Amniotic stem cell (primary cell): Measurements from ENCODE around the gene CHRNE.
"Not testable (repeated sequence)": the region's sequence is repeated elsewhere in the genome, so short reads cannot be mapped to it uniquely, and the experiment has no call there.

Experiments used
- DNase-seq: peaks from one replicate; lab custom pipeline; 2025; lab: John Stamatoyannopoulos, UW

The CHRNE gene

DNA sequence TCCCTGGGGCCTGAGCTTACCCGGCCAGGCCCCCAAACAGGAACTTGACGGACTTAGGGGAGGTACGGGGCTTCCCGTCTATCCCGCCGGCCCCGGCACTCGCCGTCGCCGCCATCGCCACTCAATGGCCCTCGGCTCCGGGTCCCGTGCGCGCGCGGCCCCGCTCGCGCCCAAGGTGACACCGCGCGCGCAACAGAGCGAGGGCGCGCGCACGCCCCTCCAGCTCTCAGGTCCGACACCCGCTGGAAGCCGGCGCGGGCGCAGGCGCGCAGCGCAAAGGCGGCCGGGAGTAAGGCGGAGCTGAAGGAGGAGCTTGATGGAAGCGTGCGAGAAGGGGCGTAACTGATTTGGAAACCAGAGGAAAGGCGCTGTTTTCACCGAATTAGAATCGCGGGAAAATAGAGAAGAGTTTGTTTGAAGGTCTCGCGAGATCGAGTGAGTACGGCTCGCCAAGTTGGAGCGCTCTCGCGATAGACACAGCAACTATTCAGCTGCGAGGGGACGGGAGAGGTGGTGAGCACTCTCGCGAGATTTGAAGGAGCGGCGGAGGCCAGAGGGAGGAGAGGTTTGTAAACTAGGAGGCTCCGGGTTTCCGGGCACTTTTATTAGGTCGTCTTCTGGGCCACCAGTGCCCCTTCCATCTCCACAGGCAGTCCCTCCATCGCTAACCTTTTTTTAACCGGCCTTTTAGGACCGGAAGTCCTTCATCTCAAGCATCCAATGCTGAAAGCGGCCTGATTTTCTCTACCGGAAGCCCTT, 37.1 kb upstream of the CHRNE start, which contains the start of the genes RNF167 and SLC25A11:
TSS of gene RNF167 (plus strand) at position 473 of the 759 bp plus-strand sequence. CDS start 642 bp downstream, outside the sequence.
TSS of gene SLC25A11 (minus strand) at position 251 of the 759 bp plus-strand sequence. CDS start at position 115, 136 bp downstream.
- DNase-seq: peak; percentile 98

DNA sequence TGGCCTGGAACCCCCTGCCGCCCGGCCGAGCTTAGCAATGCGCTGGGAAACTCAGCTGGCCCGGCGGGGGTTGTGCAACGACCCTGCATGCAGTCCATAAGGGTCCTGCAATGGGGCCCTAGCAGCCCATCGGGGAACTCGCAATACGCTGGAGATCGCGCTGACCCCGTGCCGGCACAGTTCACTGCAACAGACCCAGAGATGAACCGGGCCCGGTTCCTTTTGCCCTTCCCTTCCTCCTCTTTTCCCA, 36.6 kb upstream of the CHRNE start:
- no peak for DNase-seq

DNA sequence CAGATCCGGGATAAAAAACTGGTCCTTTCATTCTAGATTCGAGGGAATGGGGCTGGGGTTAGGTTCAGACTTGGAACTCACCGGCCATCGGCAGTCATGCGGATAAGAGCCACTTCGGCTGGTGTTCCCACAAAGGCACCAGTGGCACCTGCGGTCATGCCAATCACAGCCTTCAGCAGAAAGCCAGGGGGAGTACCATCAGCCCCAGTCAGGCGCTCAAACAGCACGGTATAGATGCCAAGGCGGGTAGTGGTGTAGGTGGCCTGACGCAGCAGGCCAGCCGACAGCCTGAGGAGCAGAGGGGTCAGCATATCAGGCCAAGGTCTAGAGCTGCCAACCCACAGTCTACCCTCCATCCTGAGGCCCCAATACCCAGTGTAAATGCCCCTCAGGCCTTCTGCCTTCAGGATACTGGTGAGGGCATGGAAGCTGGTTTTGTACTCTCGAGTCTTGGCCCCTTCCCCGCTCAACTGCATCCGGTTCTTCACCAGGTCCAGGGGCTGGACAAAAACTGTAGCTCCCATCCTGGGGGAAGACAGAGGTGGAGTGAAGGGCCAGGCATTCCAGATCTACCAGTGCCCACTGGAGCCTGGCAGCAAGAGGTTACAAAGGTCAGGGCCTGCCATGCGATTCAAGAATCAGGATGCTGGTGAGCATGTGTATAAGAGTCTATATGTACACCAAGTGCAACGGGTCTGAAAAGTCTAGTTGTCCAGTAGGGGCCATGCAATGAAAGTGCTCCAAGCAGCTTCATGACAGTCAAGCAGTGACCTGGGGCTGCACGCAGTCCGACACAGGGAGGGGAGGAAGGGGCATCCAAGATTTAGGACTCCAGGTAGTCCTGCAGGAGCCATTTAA, 36.0 kb upstream of the CHRNE start:
- no peak for DNase-seq

DNA sequence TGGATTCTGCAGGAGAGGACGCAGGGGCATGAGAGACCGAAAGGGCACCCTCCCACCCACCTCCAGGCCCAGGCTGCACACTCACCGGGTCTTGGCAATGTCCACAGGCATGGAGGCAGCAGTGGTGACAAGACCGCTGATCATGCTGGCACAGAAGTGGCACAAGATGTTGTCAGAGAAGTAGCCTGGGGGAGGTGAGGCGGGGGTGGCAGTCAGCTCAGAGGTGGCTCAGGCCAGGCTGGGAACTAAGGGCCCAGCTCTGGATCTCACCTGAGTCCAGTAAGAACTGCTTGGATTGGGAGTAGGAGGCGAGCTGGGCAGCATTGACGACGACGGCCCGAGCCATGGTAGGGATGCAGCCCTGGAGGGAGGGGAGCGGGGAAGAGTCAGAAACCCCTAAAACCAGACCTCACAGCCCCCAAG, 35.2 kb upstream of the CHRNE start:
- DNase-seq: no peak

DNA sequence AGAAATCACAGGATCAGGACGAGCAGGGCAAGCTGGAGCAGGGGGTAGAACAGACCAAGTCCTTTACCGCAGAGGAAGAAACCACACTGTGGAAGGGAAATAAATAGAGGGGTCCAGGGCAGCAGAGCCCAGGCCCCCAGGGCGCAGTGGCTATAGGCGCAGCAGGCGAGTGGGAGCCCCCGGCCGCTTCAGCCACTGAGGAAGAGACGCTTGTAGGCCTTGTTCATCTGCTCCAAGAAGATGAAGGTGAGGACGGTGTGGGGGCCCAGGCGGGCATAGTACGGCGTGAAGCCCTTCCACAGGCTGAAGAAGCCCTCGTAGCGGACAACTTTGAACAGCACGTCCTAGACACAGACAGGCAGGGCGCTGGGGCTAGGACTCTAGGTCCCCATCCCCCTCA, 34.7 kb upstream of the CHRNE start:
- no peak for DNase-seq

DNA sequence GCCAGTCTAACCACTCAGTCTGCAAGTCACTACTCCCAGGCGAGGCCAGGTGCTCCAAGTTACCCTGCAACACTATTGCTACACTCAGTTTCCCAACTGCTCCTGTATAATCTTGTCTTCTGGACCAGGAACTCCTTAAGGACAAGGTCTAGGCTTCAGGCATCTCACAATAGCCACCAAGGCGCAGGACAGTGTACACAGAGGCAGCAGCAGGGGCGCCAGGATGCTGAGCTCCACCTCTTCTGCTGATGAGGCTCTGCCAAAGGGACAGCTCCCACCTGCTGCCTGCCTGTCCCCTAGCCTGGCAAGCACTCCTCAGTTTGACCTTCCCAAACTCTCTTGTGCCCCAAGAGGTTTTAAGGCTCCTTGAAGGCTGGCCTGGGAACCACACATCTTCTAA, 33.5 kb upstream of the CHRNE start:
- DNase-seq: no peak

DNA sequence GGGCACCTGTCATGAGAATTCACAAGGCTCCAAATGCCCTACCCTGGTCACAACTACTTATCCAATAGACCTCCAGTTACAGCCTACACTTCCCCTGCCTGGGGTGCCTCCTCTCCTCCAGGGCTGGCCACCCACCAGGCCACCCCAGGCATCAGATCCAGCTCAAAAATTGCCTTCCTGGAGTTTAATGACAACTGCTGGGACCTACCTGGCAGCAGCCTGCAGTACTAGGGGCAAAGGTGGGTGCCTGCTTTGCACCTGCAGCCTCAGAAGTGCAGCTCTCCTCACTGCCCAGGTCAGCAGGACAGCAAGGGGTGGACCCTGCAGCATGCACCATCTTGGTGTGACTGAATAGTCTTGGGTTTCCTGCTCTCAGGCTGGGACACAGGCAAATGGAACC, 32.8 kb upstream of the CHRNE start:
- no peak for DNase-seq

DNA sequence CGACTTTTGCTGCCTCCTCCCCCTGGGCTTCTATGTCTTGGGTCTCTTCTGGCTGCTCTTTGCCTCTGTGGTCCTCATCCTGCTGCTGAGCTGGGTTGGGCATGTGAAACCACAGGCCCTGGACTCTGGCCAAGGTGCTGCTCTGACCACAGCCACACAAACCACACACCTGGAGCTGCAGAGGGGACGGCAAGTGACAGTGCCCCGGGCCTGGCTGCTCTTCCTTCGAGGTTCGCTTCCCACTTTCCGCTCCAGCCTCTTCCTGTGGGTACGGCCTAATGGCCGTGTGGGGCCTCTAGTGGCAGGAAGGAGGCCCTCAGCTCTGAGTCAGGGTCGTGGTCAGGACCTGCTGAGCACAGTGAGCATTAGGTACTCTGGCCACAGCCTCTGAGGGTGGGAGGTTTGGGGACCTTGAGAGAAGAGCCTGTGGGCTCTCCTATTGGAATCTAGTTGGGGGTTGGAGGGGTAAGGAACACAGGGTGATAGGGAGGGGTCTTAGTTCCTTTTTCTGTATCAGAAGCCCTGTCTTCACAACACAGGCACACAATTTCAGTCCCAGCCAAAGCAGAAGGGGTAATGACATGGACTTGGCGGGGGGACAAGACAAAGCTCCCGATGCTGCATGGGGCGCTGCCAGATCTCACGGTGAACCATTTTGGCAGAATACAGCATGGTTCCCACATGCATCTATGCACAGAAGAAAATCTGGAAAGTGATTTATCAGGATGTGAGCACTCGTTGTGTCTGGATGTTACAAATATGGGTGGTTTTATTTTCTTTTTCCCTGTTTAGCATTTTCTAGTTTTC, 31.5 kb upstream of the CHRNE start:
- DNase-seq: no peak

DNA sequence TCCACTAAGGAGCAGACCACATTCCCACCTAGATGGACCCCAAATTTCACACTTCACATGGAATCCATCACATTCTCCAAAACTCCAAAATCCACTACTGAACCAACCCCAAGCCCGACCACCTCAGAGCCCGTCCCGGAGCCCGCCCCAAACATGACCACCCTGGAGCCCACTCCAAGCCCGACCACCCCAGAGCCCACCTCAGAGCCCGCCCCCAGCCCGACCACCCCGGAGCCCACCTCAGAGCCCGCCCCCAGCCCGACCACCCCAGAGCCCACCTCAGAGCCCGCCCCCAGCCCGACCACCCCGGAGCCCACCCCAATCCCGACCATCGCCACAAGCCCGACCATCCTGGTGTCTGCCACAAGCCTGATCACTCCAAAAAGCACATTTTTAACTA, 30.7 kb upstream of the CHRNE start:
- no peak for DNase-seq

DNA sequence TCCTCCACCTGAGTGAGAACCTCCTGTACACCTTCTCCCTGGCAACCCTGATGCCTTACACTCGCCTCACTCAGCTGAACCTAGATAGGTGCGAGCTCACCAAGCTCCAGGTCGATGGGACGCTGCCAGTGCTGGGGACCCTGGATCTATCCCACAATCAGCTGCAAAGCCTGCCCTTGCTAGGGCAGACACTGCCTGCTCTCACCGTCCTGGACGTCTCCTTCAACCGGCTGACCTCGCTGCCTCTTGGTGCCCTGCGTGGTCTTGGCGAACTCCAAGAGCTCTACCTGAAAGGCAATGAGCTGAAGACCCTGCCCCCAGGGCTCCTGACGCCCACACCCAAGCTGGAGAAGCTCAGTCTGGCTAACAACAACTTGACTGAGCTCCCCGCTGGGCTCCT, 29.9 kb upstream of the CHRNE start:
- no peak for DNase-seq

DNA sequence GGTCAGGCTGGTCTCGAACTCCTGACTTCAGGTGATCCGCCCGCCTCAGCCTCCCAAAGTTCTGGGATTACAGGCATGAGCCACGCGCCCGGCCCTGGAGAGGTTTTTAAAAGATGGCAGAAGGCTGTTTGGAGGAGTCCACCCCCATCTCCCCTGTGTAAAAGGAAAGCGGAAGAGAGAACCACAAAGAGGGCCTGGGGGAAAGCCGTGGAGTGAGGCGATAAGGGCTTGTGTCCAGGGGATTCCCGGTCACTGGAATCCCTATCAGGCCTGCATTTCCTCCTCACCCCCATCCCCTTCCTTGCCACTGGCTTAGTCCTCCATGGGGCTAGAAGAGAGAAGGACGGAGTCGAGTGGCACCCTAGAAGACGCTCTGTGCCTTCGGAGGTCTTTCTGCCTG, 29.1 kb upstream of the CHRNE start, which contains the start of gene GP1BA:
TSS of gene GP1BA (plus strand) at position 315 of the 400 bp plus-strand sequence. CDS start 328 bp downstream, outside the sequence.
- DNase-seq: no peak

DNA sequence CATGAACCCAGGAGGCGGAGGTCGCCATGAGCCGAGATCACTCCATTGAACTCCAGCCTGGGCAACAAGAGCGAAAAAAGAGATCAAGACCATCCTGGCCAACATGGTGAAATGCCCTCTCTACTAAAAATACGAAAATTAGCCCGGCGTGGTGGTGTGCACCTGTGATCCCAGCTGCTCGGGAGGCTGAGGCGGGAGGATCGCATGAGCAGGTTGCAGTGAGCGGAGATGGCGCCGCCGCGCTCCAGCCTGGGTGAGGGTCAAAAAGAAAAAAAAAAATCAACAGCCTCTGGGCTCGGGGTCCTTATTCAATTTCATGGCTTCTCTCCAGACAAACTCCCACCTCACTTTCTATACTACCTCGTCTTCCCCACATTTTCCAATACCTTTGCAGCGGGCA, 26.0 kb upstream of the CHRNE start:
- DNase-seq: no peak

DNA sequence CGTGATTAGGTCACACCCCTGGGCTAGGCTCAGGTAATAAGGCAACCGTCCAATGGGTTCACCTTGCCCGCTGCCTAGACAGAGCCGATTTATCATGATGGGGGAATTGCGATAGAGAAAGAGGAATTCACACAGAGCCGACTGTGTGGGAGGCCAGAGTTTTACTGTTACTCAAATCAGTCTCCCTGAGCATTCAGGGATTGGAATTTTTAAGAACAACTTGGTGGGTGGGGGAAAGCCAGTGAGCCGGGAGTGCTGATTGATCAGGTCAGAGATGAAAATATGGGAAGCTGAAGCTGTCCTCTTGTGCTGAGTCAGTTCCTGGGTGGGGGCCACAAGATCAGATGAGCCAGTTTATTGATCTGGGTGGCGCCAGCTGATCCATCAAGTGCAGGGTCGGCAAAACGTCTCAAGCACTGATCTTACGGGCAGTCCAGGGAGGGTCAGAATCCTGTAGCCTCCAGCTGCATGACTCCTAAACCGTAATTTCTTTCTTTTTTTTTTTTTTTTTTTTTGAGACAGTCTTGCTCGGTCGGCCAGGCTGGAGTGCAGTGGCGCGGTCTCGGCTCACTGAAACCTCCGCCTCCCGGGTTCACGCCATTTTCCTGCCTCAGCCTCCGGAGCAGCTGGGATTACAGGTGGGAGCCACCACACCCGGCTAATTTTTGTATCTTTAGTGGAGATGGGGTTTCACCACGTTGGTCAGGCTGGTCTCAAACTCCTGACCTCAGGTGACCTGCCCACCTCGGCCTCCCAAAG, 23.9 kb upstream of the CHRNE start:
- not testable (repeated sequence) for DNase-seq

DNA sequence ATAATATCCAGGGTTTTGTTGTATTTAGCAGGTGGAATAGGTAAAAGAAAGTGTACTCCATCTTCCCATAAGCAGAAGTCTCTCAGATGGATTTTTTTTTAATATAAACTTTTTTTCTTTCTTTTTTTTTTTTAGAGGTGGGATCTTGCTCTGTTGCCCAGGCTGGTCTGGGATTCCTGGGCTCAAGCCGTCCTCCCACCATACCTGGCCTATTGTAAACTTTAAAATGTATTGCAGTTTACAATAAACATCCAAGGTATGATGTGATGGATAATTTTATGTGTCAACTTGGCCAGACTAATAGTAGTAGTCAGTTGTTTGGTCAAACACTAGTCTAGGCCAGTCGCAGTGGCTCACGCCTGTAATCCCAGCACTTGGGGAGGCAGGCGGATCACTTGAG, 18.4 kb upstream of the CHRNE start:
- DNase-seq: no peak

DNA sequence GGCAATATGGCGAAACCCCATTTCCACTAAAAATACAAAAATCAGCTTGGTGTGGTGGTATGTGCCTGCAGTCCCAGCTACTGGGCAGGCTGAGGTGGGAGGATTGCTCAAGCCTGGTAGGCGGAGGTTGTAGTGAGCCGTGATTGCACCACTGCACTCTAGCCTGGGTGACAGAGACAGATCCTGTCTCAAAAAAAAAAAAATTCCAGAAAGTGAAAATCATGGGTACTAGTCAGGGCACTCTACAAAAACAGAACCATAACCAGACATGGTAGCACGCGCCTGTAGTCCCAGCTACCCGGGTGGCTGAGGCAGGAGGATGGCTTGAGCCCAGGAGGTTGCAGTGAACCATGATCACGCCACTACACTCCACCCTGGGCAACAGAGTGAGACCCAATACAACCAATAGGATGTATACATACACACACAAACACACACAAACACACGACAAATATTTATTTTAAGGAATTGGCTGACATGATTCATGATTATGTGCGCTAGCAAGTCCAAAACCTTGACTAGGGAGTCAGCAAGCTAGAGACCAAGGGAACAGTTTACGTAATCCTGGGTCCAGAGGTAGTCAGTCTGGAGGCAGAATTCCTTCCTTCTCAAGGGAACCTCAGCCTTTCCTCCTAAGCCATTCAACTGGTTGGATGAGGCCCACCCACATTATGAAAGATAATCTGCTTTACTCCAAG, 17.6 kb upstream of the CHRNE start:
- DNase-seq: no peak

DNA sequence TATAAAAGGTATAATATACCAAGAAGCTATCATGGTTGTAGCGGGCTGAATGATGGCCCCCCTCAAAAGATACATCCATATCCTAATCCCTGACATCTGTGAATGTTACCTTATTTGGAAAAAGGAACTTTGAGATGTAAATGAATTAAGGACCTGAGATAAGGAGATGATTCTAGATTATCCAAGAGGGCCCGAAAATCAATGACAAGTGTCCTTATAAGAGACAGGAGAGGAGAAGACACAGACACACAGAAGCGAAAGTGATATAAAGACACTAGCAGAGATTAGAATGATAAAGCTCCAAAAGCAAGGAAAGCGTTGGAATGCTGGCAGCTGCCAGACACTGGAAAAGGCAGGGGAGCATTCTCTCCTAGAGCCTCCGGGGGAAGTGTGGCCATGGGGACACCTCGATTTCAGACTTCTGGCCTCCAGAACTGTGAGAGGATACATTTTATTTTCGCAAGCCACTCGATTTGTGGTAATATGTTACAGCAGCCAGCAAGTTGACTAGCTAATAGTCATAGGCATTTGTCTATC, 16.7 kb upstream of the CHRNE start:
- no peak for DNase-seq

DNA sequence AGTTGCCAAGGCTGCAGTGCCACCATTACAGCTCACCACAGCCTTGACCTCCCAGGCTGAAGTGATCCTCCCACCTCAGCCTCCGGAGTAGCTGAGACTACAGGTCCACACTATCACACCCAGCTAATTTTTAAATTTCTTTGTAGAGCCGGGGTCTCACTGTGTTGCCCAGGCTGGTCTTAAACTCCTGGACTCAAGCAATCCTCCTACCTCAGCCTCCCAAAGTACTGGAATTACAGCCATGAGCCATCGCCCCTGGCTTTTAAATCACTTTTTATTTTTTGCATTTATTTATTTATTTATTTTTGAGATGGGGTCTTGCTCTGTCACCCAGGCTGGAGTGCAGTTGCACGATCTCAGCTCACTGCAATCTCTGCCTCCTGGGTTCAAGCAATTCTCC, 11.7 kb upstream of the CHRNE start:
- not testable (repeated sequence) for DNase-seq

DNA sequence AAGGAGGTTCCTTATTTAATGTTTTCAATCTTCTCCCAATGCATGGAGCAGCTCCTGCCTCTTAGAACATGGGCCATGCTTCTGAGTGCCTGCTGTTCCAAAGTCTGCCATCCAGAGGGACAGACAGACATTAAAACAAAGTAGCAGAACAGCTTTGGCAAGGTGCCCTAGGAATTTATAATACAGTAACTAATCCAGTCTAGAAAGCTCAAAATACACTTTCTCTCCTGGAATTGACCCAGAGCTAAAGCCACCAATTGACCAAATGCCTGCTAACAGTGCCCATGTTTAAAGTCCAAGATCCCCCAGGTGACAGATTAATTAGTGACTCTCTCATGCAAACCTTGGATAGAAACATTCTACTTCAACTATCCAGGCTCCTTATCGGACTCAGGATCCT, 11.1 kb upstream of the CHRNE start:
- DNase-seq: no peak

DNA sequence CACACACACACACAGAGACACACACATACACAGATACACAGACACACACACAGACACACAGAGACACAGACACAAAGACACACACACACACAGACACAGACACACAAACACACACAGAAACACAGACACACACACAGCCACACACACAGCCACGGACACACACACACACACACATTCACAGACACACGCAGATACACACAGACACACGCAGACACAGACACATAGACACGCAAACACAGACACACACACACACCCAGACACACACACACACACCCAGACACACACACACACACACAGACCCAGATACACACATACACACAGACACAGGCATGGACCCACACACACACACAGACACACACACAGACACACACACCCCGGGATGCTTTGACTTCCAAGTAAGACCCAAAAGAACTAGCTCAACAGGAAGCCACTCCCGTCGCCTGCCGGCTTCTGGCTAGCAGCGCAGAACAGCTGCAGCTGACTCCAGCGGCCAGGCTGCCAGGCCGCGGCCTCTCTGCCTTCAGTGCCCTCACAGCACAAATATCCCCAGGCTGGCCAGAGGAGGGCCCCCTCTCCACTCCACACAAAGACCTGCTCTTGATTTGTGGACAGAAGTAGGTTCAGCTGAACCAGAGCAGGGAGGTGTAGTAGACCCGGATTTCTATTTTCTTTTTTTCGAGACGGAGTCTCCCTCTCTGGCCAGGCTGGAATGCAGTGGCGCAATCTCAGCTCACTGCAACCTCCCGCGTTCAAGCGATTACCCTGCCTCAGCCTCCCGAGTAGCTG, 6.0 kb upstream of the CHRNE start:
- peak; percentile 54 for DNase-seq

DNA sequence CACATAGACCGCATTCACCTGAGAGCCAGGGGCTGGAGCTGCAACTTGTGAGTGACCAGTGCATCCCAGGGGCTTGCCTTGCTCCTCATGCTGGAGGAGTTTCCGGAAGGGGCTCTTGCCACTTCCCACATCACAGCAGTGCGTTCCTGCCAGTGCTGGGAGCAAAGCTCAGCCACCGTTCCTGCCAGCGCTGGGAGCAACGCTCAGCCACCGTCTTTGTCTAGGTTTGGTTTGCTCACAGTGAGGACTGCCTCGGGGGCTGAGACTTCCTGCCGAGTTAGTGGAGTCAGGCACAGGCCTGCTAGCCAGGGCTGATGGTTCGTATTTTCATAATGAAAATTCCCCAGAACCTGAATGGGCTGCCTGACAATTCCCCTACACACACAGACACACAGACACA, 5.4 kb upstream of the CHRNE start:
- no peak for DNase-seq
